HG02763 (cell line): ENCODE measurements around the gene LPAR3.

Experiments used
- ATAC-seq: cut with Tn5 transposase; IDR thresholded peaks from one replicate; pipeline ENCODE4 v1.9.1; 2021; ENCODE audit warnings: mild to moderate bottlenecking, moderate library complexity; ENCODE audit not compliant: unreplicated experiment

The LPAR3 gene

DNA sequence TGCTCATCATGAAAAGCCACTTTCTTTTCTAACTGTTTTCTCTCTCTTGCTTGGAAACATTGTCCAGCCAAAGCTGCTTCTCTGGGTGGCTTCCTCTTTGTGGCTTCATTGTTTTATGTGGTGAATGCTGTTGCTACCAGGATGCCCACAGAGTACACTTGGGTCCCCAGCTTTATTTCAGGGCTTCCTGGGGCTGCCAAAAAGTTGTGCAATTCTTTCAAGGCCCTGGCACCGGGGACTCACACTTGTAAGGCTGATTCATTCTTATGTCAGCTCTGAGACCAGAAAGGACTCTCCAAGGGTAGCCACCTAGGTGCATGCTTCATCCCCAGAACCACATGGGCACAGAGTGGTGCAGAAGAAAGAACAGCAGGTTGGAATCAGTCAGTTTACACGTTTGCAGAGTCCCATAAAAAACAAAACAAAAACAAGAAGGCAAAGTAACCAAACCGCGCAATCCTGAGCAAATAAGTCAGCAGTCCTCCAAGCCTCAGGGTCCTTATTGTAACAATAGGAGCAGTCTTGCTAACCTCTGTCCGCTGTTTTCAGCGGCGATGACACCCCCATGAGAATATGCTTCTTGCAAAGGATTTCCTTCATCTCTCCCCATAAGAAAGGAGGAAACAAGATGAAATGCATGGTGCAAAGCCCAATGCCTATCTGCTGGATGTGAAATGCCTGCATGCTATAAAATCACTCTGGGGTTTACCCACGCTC is 112.8 kb downstream of the LPAR3 start:
- ATAC-seq, result no peak

- no peak for ATAC-seq
Observed at GRCh38 chr1:84776639-84777038, 116.4 kb downstream of the LPAR3 start.

DNA sequence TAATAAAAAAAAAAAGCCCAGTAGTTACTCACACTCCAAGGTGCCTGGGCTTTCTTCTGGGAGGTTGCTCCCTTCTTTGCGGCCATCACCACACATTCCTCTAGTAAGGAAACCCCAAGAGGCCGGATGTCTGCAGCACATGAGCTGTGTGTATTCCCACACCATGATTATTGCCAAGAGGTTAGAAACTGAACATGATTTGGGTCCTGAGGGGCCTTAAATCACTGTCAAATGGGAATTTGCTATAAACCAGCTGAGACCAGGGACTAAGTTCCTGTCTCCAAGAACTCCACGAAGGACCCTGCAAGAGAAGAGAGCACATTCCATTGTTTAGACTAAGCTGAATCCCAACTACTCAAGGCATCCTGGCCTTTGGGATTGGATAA is 117.5 kb downstream of the LPAR3 start:
- ATAC-seq, result no peak

- no peak for ATAC-seq
Observed at GRCh38 chr1:84774669-84775534, 118.1 kb downstream of the LPAR3 start.

GRCh38 chr1:84773933-84774497 is 119.0 kb downstream of the LPAR3 start:
- ATAC-seq, result no peak

GRCh38 chr1:84773195-84773594 is 119.8 kb downstream of the LPAR3 start:
- ATAC-seq, result no peak

GRCh38 chr1:84772428-84772943 is 120.5 kb downstream of the LPAR3 start:
- ATAC-seq, result peak; percentile 63

DNA sequence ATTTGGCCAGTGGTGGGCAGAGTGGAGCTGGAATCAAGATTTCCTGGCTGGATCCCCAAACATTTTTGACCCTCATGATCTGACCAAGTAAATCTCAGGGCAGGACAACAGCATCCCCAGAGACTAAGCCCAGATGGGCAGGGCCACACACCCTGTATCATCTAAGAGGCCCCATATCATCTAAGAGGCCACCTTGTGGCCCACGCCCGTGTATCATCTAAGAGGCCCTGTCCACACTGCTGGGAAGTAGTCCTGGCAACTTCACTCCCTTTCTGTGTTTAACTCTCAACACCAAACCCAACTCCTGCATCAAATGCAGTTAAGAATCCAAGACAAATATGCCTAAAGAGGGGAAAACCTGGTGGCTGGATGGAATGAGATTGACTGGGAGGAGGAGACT is 121.1 kb downstream of the LPAR3 start:
- ATAC-seq, result no peak

GRCh38 chr1:84770481-84770880 is 122.5 kb downstream of the LPAR3 start:
- no peak for ATAC-seq

DNA sequence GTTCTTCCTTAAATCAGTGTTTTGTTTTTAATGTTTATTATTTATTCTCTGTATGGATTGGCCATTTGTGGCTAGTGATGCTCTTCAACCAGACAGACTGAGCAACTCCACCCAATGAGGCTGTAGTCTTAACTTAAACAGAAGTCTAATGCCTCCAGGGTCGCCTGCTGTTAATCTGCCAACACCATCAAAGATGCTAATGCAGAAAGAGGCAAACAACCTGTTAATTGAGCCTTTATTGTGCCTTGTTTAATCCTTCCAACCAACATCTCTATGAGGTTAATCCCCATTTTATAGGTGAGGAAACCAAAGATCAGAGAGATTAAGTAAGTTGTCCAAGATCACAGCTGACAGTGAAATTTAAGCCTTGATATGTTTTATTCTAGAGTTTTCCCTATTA is 123.4 kb downstream of the LPAR3 start:
- no peak for ATAC-seq

DNA sequence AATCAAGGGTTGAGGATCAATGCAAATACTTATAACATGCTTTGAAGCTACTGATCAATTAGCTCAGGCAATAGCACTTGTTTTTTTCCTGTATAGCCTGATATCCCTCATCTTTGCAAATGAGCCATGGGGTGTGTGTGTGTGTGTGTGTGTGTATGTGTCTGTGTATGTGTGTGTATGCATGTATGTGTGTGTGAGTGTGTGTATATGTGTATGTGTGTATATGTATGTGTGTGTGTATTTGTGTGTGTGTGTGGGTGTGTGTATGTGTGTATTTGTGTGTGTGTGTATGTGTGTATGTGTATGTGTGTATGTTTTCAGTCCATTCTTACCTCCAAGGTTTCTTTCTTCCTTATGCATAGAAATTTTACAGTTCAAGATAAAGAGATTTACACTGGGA is 124.4 kb downstream of the LPAR3 start:
- ATAC-seq, result no peak

DNA sequence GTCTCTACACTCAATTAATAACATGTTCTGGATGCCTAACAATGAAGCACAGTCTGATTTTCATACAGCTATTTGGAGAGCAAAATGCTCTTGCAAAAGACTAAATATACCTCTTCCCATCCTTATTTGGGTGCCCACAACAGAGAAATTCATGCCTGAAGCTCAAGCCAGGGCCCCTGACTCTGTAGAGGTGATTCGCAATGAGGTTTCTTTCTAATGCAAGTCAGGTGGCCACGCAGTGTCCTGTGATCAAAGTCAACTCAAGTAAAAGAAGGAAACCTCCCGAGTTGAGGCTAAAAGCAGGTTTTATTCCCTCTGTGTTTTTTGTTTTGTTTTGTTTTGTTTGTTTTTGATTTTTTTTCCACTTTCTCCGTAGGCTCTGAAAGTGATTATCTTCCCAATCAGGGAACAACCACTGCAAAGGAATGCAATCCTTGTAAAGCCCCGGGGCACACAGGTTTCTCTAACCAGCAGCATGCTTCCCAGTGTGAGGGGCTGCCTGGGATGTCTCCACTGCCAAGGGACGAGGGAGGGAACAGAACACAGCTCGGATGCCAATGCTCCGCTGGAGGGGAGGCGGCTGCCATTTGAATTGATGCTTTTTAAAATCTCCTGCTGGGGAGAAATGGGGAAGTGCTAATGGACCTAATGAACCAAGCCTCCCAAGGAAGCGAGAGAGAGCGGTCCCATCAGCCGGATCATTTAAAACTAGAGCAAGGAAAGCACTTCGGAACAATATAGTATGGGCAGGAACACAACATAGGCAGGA is 128.9 kb downstream of the LPAR3 start:
- no peak for ATAC-seq

DNA sequence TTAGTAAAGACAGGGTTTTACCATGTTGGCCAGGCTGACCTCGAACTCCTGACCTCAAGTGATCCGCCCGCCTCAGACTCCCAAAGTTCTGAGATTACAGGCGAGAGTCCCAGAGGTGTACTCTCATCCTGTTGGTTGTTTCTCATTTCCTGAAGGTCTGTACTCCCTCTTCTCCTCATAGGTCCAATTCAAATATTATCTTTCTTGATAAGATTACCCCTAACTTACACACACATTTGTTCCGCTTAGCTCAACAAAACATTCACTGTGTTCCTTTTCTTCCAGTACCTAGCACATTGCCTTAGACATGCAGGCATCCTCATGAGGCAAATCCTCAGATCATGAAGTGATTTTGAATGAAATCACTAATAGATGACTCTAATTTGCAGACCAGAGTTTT is 130.3 kb downstream of the LPAR3 start:
- no peak for ATAC-seq
